Stimulated activated naive CD4-positive, alpha-beta T cell treated with Interleukin-2 at 50 U/mL for 16 hours (primary cell): Measurements from ENCODE around the gene KLF16.
"Not testable (repeated sequence)": the region's sequence is repeated elsewhere in the genome, so short reads cannot be mapped to it uniquely, and the experiment has no call there.

ENCODE experiments used
- DNase-seq: peaks from one replicate; lab custom pipeline; 2025; lab: John Stamatoyannopoulos, UW

The KLF16 gene

GRCh38 chr19:1884291-1884718 is 20.9 kb upstream of the KLF16 start:
- peak; percentile 20 for DNase-seq

GRCh38 chr19:1883784-1884183 is 20.4 kb upstream of the KLF16 start:
- no peak for DNase-seq

GRCh38 chr19:1882786-1883692 is 19.7 kb upstream of the KLF16 start:
- DNase-seq, result no peak

GRCh38 chr19:1882089-1882785 is 18.9 kb upstream of the KLF16 start:
- peak; percentile 52 for DNase-seq

- not testable (repeated sequence) for DNase-seq
These were observed 18.2 kb upstream of the KLF16 start for GRCh38 chr19:1881393-1882088.

GRCh38 chr19:1880611-1881392 is 17.4 kb upstream of the KLF16 start:
- DNase-seq, result no peak

- DNase-seq, result not testable (repeated sequence)
These were observed 16.6 kb upstream of the KLF16 start for GRCh38 chr19:1879982-1880381.

GRCh38 chr19:1878583-1878982 is 15.2 kb upstream of the KLF16 start:
- DNase-seq, result not testable (repeated sequence)

- not testable (repeated sequence) for DNase-seq
These were observed 13.9 kb upstream of the KLF16 start for GRCh38 chr19:1877280-1877660.

GRCh38 chr19:1876496-1877279 is 13.3 kb upstream of the KLF16 start:
- DNase-seq, result not testable (repeated sequence)

- peak; percentile 86 for DNase-seq
These were observed 12.5 kb upstream of the KLF16 start for GRCh38 chr19:1875646-1876495.

- DNase-seq, result not testable (repeated sequence)
These were observed 11.9 kb upstream of the KLF16 start for GRCh38 chr19:1875265-1875645.

- DNase-seq, result no peak
These were observed 11.3 kb upstream of the KLF16 start for GRCh38 chr19:1874554-1875185.

GRCh38 chr19:1873524-1874473 is 10.4 kb upstream of the KLF16 start:
- no peak for DNase-seq

- no peak for DNase-seq
These were observed 9.6 kb upstream of the KLF16 start for GRCh38 chr19:1872807-1873523.

- no peak for DNase-seq
These were observed 8.3 kb upstream of the KLF16 start for GRCh38 chr19:1871630-1872029.

- no peak for DNase-seq
These were observed 7.8 kb upstream of the KLF16 start for GRCh38 chr19:1871140-1871597.

- no peak for DNase-seq
These were observed 5.6 kb upstream of the KLF16 start for GRCh38 chr19:1868971-1869370.
